Suppressor macrophage treated with lipopolysaccharide for 4 hours (primary cell): ENCODE data around the gene KRT81.
"Not testable (repeated sequence)": the region's sequence is repeated elsewhere in the genome, so short reads cannot be mapped to it uniquely, and the experiment has no call there.

Source experiments
- DNase-seq: peaks from one replicate; pipeline ENCODE4 v3.0.0-alpha.2; 2020

The KRT81 gene

GRCh38 chr12:52317468-52318052, 26.2 kb upstream of the KRT81 start:
- DNase-seq: no peak

GRCh38 chr12:52316701-52317100, 25.4 kb upstream of the KRT81 start:
- DNase-seq: no peak

DNA sequence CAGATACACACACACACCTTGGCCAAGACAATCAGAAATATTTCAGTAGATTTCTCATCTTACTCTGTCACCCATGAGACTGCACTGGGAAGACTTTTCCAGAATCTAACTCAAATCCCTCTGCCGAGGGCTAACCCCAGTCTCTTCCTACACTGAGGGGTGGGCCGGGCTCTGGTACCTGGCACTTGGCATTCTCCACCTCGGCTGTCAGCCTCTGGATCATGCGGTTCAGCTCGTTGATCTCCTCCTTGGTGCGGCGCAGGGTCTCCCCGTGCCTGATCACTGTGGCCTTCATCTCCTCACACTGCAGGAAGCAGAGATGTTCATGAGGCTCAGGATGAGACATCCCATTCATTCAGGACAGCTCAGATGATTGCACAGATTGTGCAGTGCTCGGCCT, 25.0 kb upstream of the KRT81 start:
- no peak for DNase-seq

DNA sequence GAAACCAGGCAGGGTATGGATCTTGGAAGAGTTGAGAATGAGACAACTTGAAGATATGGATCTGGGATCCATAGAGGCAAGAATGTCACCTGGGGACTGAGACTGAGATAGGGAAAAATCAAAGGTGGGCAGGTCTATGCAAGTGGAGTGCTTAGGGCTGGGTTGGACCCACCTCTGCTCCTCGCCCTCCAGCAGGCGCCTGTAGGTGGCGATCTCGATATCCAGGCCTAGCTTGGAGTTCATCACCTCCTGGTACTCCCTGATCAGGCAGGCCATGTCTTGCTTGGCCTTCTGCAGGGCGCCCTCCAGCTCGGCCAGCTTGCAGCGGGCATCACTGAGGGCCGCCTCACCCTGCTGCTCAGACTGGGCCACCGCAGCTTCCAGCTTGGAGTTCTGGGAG, 24.4 kb upstream of the KRT81 start:
- peak; percentile 17 for DNase-seq

- no peak for DNase-seq
These were observed 23.2 kb upstream of the KRT81 start for GRCh38 chr12:52314511-52314910.

GRCh38 chr12:52313926-52314325, 22.6 kb upstream of the KRT81 start:
- no peak for DNase-seq

DNA sequence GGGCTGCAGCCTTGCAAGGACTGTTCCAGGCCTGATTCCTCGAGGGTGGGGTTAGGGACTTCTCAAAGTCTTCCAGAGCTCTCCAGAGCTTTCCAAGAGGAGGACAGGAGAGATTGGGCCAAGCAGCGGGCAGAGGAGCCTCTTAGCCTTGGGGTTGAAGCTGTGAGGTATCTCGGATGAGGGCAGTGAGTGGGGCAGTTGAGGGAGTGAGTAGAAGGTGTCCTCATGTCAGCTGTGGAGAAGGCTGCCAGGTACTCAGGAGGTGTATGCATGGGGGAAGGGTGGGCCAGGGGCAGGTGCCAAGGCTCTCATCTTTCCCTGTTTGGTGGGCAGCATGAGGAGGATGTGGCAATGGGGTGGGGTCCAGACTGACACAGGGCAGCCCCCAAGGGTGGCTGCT, 22.1 kb upstream of the KRT81 start:
- DNase-seq: no peak

GRCh38 chr12:52312086-52312485, 20.8 kb upstream of the KRT81 start:
- no peak for DNase-seq

DNA sequence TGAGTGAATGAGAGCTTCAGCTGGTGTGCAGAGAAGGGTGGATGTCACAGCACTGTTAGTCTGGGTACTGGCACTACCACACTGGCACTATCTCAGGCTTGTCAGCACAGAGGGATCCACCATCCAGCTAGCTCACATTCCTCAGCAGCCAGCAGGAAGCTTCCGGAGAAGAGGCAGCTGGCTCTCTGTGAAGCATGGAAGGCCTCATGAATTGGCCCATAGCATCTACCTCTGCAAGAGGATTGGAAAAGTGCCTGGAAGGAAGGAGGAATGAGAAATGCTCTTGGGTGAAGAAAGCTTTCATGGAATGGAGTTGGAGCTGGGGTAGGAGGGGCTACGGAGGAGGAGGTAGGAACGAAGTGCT, 19.9 kb upstream of the KRT81 start:
- DNase-seq: no peak

- no peak for DNase-seq
These were observed 19.4 kb upstream of the KRT81 start for GRCh38 chr12:52310622-52311284.

DNA sequence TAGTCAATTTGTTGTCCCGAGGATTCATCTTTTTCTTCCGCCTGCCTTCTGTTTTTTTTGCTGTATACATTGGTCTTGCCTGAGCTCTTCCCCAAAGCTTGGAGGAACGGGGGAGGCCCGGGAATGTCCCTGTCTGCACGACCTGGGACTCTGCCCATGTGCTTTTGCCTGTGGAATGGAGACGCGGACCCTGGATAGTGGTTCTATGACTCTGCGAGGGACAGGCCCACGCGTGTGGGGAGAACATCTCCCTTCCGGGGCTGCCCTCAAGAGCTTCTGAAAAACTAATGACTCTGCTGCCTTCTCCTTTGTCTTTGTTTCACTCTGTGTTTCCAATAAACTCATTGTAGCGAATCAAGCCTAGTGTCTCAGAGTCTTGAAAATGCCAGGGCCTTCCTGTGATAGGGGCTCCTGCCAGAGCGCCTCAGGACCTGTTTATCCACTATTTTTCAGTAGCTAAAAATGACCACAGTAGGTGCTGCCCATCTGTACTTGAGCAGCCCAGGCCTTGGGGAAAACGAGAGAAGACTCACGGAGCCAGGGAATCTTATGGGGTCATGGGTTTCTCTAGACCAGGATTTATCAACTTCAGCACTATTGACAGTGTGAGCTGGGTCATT, 17.6 kb upstream of the KRT81 start:
- no peak for DNase-seq

DNA sequence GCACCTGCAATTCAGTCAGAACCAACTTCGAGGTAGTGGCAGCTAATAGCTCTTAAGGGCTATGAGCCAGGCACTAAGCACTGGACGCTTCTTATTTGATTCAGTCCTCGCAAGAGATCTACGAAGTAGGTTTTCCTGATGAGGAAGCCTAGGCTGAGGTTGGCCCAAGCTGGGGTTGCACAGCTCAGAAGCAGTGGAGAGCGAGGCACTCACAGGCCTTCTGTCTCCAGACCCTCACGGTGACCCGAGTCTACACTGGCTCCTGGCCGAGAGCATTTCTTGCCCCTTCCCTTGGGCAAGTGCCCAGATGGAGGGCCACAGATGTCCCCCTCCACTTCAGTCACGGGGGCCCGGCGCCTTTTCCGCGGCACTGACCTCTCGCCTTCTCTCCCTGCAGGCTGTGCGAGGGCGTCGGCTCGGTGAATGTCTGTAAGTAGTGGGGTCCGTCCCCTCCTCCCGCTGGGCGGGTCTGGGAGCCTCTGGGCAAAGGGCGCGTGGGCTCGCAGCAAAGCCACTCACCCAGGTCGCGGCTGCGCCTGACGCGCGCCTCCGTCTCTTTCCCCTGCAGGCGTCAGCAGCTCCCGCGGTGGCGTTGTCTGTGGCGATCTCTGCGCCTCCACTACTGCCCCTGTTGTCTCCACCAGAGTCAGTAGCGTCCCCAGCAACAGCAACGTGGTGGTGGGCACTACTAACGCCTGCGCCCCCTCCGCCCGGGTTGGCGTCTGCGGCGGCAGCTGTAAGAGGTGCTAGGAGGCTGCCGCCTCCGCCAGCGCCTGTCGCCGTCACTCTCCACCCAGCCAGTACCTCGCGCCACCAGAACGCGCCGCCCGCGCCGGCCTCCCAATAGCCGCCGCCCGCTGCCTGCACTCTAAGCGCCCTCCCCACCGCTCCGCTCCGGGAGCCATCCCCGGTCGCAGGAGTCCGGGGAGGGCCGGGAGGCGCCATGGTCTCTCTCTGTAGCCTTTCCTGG, 16.8 kb upstream of the KRT81 start:
- peak; percentile 44 for DNase-seq

DNA sequence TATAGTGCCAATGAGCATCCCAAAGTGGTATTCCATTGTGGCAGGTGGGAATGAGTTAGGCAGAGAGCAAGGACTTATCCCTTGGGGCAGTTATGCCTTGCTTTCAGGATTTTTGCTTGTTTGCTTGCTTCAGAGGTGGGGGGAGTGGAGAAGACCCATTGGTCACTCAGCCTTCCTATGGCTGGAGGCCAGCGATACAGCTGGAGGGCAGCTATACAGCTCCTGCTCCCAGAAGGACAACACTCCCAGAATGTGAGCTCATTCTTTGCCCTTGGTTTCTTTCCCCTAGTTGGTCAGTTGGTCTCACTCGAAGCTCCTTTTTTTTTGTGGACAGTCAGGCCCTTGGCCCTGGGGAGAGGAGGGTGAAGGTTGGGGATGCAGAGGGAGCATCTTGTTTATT, 15.4 kb upstream of the KRT81 start:
- no peak for DNase-seq

- DNase-seq: no peak
These were observed 14.8 kb upstream of the KRT81 start for GRCh38 chr12:52305921-52306705.

- not testable (repeated sequence) for DNase-seq
These were observed 13.6 kb upstream of the KRT81 start for GRCh38 chr12:52304941-52305411.

DNA sequence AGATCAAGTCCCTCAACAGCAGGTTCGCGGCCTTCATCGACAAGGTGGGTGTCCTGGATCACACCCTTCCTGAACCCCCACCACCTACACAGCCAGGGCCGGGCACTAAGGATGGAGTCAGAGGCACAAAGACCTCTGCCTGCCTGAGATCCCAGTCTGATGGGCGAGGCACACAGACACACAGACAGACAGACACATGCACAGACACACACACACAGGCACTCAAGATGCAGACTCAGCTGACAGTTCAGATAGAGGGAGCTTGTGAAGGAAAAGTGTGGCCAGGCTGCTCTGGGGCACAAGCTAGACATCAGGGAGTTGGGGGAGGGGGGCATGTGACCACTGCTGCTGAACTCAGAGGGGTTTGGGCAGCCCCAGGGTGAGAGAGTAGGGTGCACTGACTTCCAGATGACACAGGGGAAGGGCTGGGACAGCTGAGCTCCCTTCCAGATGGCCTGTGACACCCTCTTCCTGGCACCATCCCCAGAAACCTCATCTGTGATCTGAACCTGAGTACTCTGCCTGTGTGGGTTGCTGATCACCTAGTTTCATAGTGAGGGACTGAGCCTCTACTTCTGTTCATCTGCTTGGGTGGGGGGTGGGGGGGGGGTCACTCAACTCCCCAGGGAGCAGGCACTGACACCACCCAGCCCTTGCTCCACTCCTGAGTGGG, 11.0 kb upstream of the KRT81 start:
- not testable (repeated sequence) for DNase-seq

- not testable (repeated sequence) for DNase-seq
These were observed 10.4 kb upstream of the KRT81 start for GRCh38 chr12:52301721-52302120.

- no peak for DNase-seq
These were observed 9.7 kb upstream of the KRT81 start for GRCh38 chr12:52300796-52301691.

- DNase-seq: no peak
These were observed 7.4 kb upstream of the KRT81 start for GRCh38 chr12:52298677-52299190.

GRCh38 chr12:52296572-52297215, 5.4 kb upstream of the KRT81 start:
- DNase-seq: no peak
